ENCODE measurements around the gene PPIA.

Gene PPIA

GRCh38 chr7:44796504-44797328 is at the start of gene PPIA:
TSS of gene PPIA (plus strand) at chr7:44796681. CDS start at chr7:44796725, 44 bp downstream.
- peak; percentile 99 for DNase-seq (ENCODE audit: low read depth)

- DNase-seq (ENCODE audit: low read depth): peak; percentile 86
These were observed 48.2 kb upstream of the PPIA start, which contains the start of gene ZMIZ2 for GRCh38 chr7:44748045-44748947. TSS of gene ZMIZ2 (plus strand) at chr7:44748847. CDS start at chr7:44756250, 7,403 bp downstream.

GRCh38 chr7:44748948-44749731 is 47.3 kb upstream of the PPIA start:
- no peak for DNase-seq (ENCODE audit: low read depth)

- DNase-seq (ENCODE audit: low read depth): no peak
These were observed 46.5 kb upstream of the PPIA start for GRCh38 chr7:44749992-44750391.

GRCh38 chr7:44750424-44750823 is 46.1 kb upstream of the PPIA start:
- no peak for DNase-seq (ENCODE audit: low read depth)

GRCh38 chr7:44750921-44751571 is 45.4 kb upstream of the PPIA start:
- DNase-seq (ENCODE audit: low read depth): no peak

- no peak for DNase-seq (ENCODE audit: low read depth)
These were observed 43.7 kb upstream of the PPIA start for GRCh38 chr7:44752822-44753221.

- DNase-seq (ENCODE audit: low read depth): no peak
These were observed 41.4 kb upstream of the PPIA start for GRCh38 chr7:44754802-44755697.

GRCh38 chr7:44755698-44756627 is 40.5 kb upstream of the PPIA start:
- no peak for DNase-seq (ENCODE audit: low read depth)

- DNase-seq (ENCODE audit: low read depth): no peak
These were observed 39.6 kb upstream of the PPIA start for GRCh38 chr7:44756904-44757303.

- DNase-seq (ENCODE audit: low read depth): no peak
These were observed 39.2 kb upstream of the PPIA start for GRCh38 chr7:44757311-44757710.

- no peak for DNase-seq (ENCODE audit: low read depth)
These were observed 38.7 kb upstream of the PPIA start for GRCh38 chr7:44757739-44758138.

GRCh38 chr7:44759246-44759645 is 37.2 kb upstream of the PPIA start:
- no peak for DNase-seq (ENCODE audit: low read depth)

GRCh38 chr7:44760034-44760580 is 36.4 kb upstream of the PPIA start:
- no peak for DNase-seq (ENCODE audit: low read depth)

GRCh38 chr7:44761207-44762161 is 35.0 kb upstream of the PPIA start:
- DNase-seq (ENCODE audit: low read depth): peak; percentile 31

GRCh38 chr7:44762300-44762699 is 34.2 kb upstream of the PPIA start:
- no peak for DNase-seq (ENCODE audit: low read depth)

- DNase-seq (ENCODE audit: low read depth): no peak
These were observed 33.6 kb upstream of the PPIA start for GRCh38 chr7:44762726-44763522.

All from fibroblast of gingiva (primary cell).